Measurements from ENCODE around the gene AGAP3.

AGAP3 gene

GRCh38 chr7:151060416-151061212, 25.7 kb upstream of the AGAP3 start:
- H3K27me3 ChIP-seq (ENCODE audit: control insufficient read depth, insufficient read depth, low read length): no peaks in the 10 kb centered on the region
- H3K4me3 ChIP-seq (ENCODE audit: low read length): peak overlapping the region; percentile 74
- H3K4me1 ChIP-seq (ENCODE audit: control insufficient read depth, insufficient read depth, low read length): peaks cover 25% of the 10 kb centered on the region
- H3K27ac ChIP-seq (ENCODE audit: low read depth, low read length): peak overlapping the region; percentile 97
- H3K36me3 ChIP-seq (ENCODE audit: control insufficient read depth, insufficient read depth, low read length): peaks cover 16% of the 10 kb centered on the region
- H3K9ac ChIP-seq (ENCODE audit: low read length): peak overlapping the region; percentile 6

GRCh38 chr7:151061213-151062110, 24.8 kb upstream of the AGAP3 start:
- Histone ChIP-seq H3K27ac (ENCODE audit: low read depth, low read length) (peak overlapping the region; percentile 97), H3K4me3 (ENCODE audit: low read length) (peak overlapping the region; percentile 40), H3K4me1 (ENCODE audit: control insufficient read depth, insufficient read depth, low read length) (peaks cover 25% of the 10 kb centered on the region), H3K27me3 (ENCODE audit: control insufficient read depth, insufficient read depth, low read length) (no peaks in the 10 kb centered on the region), H3K36me3 (ENCODE audit: control insufficient read depth, insufficient read depth, low read length) (peaks cover 18% of the 10 kb centered on the region), H3K9ac (ENCODE audit: low read length) (peak overlapping the region; percentile 17)

- Histone ChIP-seq H3K4me1 (ENCODE audit: control insufficient read depth, insufficient read depth, low read length) (peaks cover 23% of the 10 kb centered on the region), H3K36me3 (ENCODE audit: control insufficient read depth, insufficient read depth, low read length) (peaks cover 23% of the 10 kb centered on the region), H3K27me3 (ENCODE audit: control insufficient read depth, insufficient read depth, low read length) (no peaks in the 10 kb centered on the region), H3K27ac (ENCODE audit: low read depth, low read length) (peak overlapping the region; percentile 97), H3K4me3 (ENCODE audit: low read length) (peak overlapping the region; percentile 40), H3K9ac (ENCODE audit: low read length) (no peak overlapping the region)
Observed at GRCh38 chr7:151062111-151062398, 24.2 kb upstream of the AGAP3 start.

GRCh38 chr7:151062399-151063211, 23.7 kb upstream of the AGAP3 start:
- H3K27me3 ChIP-seq (ENCODE audit: control insufficient read depth, insufficient read depth, low read length): no peaks in the 10 kb centered on the region
- H3K36me3 ChIP-seq (ENCODE audit: control insufficient read depth, insufficient read depth, low read length): peaks cover 28% of the 10 kb centered on the region
- no peak overlapping the region for H3K9ac ChIP-seq (ENCODE audit: low read length)
- peak overlapping the region; percentile 97 for H3K27ac ChIP-seq (ENCODE audit: low read depth, low read length)
- peaks cover 20% of the 10 kb centered on the region for H3K4me1 ChIP-seq (ENCODE audit: control insufficient read depth, insufficient read depth, low read length)
- H3K4me3 ChIP-seq (ENCODE audit: low read length): peak overlapping the region; percentile 11

- peak overlapping the region; percentile 46 for H3K27ac ChIP-seq (ENCODE audit: low read depth, low read length)
- H3K27me3 ChIP-seq (ENCODE audit: control insufficient read depth, insufficient read depth, low read length): no peaks in the 10 kb centered on the region
- peak overlapping the region; percentile 7 for H3K9ac ChIP-seq (ENCODE audit: low read length)
- H3K36me3 ChIP-seq (ENCODE audit: control insufficient read depth, insufficient read depth, low read length): peaks cover 33% of the 10 kb centered on the region
- peaks cover 20% of the 10 kb centered on the region for H3K4me1 ChIP-seq (ENCODE audit: control insufficient read depth, insufficient read depth, low read length)
- peak overlapping the region; percentile 13 for H3K4me3 ChIP-seq (ENCODE audit: low read length)
Observed at GRCh38 chr7:151063212-151063561, 23.1 kb upstream of the AGAP3 start.

- Histone ChIP-seq H3K4me3 (ENCODE audit: low read length) (no peak overlapping the region), H3K9ac (ENCODE audit: low read length) (no peak overlapping the region), H3K27ac (ENCODE audit: low read depth, low read length) (no peak overlapping the region), H3K27me3 (ENCODE audit: control insufficient read depth, insufficient read depth, low read length) (no peaks in the 10 kb centered on the region), H3K4me1 (ENCODE audit: control insufficient read depth, insufficient read depth, low read length) (peaks cover 11% of the 10 kb centered on the region), H3K36me3 (ENCODE audit: control insufficient read depth, insufficient read depth, low read length) (peaks cover 35% of the 10 kb centered on the region)
Observed at GRCh38 chr7:151064454-151064853, 21.8 kb upstream of the AGAP3 start.

GRCh38 chr7:151064993-151065392, 21.3 kb upstream of the AGAP3 start:
- Histone ChIP-seq H3K9ac (ENCODE audit: low read length) (no peak overlapping the region), H3K27ac (ENCODE audit: low read depth, low read length) (no peak overlapping the region), H3K36me3 (ENCODE audit: control insufficient read depth, insufficient read depth, low read length) (peaks cover 38% of the 10 kb centered on the region), H3K4me3 (ENCODE audit: low read length) (no peak overlapping the region), H3K27me3 (ENCODE audit: control insufficient read depth, insufficient read depth, low read length) (no peaks in the 10 kb centered on the region), H3K4me1 (ENCODE audit: control insufficient read depth, insufficient read depth, low read length) (peaks cover 11% of the 10 kb centered on the region)

GRCh38 chr7:151065516-151065915, 20.8 kb upstream of the AGAP3 start:
- Histone ChIP-seq H3K4me3 (ENCODE audit: low read length) (no peak overlapping the region), H3K27me3 (ENCODE audit: control insufficient read depth, insufficient read depth, low read length) (no peaks in the 10 kb centered on the region), H3K9ac (ENCODE audit: low read length) (no peak overlapping the region), H3K36me3 (ENCODE audit: control insufficient read depth, insufficient read depth, low read length) (peaks cover 43% of the 10 kb centered on the region), H3K4me1 (ENCODE audit: control insufficient read depth, insufficient read depth, low read length) (peaks cover 11% of the 10 kb centered on the region), H3K27ac (ENCODE audit: low read depth, low read length) (no peak overlapping the region)

- H3K27me3 ChIP-seq (ENCODE audit: control insufficient read depth, insufficient read depth, low read length): no peaks in the 10 kb centered on the region
- H3K36me3 ChIP-seq (ENCODE audit: control insufficient read depth, insufficient read depth, low read length): peaks cover 51% of the 10 kb centered on the region
- H3K4me3 ChIP-seq (ENCODE audit: low read length): no peak overlapping the region
- no peak overlapping the region for H3K9ac ChIP-seq (ENCODE audit: low read length)
- no peak overlapping the region for H3K27ac ChIP-seq (ENCODE audit: low read depth, low read length)
- peaks cover 8% of the 10 kb centered on the region for H3K4me1 ChIP-seq (ENCODE audit: control insufficient read depth, insufficient read depth, low read length)
Observed at GRCh38 chr7:151066273-151066974, 19.9 kb upstream of the AGAP3 start.

GRCh38 chr7:151068069-151068773, 18.1 kb upstream of the AGAP3 start:
- peaks cover 56% of the 10 kb centered on the region for H3K36me3 ChIP-seq (ENCODE audit: control insufficient read depth, insufficient read depth, low read length)
- no peak overlapping the region for H3K9ac ChIP-seq (ENCODE audit: low read length)
- H3K27ac ChIP-seq (ENCODE audit: low read depth, low read length): no peak overlapping the region
- H3K4me1 ChIP-seq (ENCODE audit: control insufficient read depth, insufficient read depth, low read length): peaks cover 3% of the 10 kb centered on the region
- no peaks in the 10 kb centered on the region for H3K27me3 ChIP-seq (ENCODE audit: control insufficient read depth, insufficient read depth, low read length)
- no peak overlapping the region for H3K4me3 ChIP-seq (ENCODE audit: low read length)

GRCh38 chr7:151069841-151070573, 16.3 kb upstream of the AGAP3 start:
- Histone ChIP-seq H3K9ac (ENCODE audit: low read length) (no peak overlapping the region), H3K4me3 (ENCODE audit: low read length) (no peak overlapping the region), H3K27ac (ENCODE audit: low read depth, low read length) (no peak overlapping the region), H3K36me3 (ENCODE audit: control insufficient read depth, insufficient read depth, low read length) (peaks cover 58% of the 10 kb centered on the region), H3K4me1 (ENCODE audit: control insufficient read depth, insufficient read depth, low read length) (no peaks in the 10 kb centered on the region), H3K27me3 (ENCODE audit: control insufficient read depth, insufficient read depth, low read length) (no peaks in the 10 kb centered on the region)
